Choroid plexus epithelial cell (primary cell): ENCODE measurements around the gene HOMEZ.

Experiments
- DNase-seq: peaks from one replicate; pipeline ENCODE4 v3.0.0-alpha.2; 2010; ENCODE audit warnings: low read depth
- H3K4me3 ChIP-seq: 2 replicates; pipeline ENCODE4 v1.5.1; 2011; ENCODE audit warnings: low read depth, mild to moderate bottlenecking, control low read depth, low read length, moderate library complexity
- TF ChIP-seq, protein P1 (sequence below): conservative IDR thresholded peaks from 2 replicates; pipeline ENCODE4 v1.5.1; 2011; ENCODE audit warnings: low read depth, mild to moderate bottlenecking, control low read depth, inconsistent platforms, low read length, moderate library complexity

The HOMEZ gene

DNA sequence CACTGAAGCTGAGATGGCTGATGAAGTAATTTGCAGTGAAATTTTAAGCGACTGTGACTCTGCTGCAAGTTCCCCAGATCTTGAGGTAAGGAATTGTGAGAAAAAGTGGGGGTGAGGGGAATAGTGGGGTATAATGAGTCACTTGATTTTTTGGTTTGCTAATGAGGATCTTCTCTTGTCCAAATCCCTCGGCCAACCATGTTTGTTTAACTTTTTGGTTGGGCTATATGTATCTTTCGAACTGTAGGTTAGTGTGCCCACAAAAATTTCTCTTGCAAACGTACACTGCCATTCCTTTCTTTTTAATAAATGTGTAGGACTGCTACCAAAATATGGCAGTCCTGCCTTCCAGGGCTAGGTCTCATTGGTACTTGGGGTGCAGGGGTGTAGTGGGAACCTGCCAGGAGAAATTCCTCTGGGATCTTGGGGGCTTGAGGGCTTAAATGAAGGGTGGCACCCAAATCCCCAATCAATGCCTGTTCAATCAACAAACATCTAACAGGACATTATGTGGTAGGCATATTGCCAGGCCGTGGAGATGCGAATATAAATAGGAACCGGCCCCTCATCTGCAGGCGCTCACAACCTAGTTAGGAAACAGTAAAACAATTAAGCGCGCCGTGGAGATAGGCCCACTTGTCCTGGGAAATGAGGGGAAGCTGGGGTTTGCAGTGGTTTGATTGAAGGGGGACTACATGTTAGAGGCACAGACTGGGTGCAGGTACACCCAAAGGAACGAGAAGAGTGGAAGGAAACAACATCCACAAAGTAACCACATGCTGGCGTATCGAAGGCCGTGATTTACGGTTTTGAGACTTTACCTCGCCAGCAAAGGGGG is 34.0 kb upstream of the HOMEZ start:
- TF ChIP-seq, protein P1, sequence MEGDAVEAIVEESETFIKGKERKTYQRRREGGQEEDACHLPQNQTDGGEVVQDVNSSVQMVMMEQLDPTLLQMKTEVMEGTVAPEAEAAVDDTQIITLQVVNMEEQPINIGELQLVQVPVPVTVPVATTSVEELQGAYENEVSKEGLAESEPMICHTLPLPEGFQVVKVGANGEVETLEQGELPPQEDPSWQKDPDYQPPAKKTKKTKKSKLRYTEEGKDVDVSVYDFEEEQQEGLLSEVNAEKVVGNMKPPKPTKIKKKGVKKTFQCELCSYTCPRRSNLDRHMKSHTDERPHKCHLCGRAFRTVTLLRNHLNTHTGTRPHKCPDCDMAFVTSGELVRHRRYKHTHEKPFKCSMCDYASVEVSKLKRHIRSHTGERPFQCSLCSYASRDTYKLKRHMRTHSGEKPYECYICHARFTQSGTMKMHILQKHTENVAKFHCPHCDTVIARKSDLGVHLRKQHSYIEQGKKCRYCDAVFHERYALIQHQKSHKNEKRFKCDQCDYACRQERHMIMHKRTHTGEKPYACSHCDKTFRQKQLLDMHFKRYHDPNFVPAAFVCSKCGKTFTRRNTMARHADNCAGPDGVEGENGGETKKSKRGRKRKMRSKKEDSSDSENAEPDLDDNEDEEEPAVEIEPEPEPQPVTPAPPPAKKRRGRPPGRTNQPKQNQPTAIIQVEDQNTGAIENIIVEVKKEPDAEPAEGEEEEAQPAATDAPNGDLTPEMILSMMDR: no peak
- DNase-seq: no peak
- peak overlapping the region; percentile 50 for H3K4me3 ChIP-seq

DNA sequence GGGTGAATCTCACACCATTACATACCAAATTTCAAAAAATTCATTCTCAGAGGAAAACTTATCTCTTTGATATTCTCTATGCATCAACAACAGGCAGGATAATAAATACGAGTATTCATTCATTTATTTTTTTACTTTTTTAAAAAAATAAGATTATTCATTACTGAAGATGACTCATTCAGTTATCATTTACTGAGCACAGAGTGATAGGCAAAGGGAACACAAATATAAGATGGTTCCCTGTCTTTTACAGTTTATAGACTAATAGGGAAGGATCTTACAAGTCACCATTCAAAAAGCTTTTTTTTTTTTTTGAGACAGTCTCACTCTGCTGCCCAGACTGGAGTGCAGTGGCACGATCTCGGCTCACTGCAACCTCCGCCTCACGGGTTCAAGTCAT is 30.4 kb upstream of the HOMEZ start:
- DNase-seq: no peak
- TF ChIP-seq, protein P1: no peak
- H3K4me3 ChIP-seq: no peak overlapping the region

DNA sequence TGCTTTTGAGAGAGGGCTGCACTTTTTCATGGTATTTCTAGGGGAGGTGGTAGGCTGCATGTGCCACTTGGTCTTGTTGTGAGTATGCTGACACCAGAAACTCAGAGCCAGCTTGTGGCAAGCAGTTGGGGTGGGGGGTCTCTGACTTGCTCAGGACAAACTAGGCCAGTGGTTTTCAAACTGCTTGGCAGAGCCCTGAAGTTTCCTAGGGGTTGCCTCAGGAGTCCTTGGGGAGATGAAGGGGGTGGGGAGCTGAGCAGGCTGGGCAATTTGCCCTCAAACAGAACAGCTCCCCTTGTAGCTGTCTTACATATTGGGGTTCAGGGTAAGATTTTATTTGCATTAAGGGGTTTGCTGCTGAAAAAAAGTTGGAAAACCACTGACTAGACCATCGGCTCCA is 24.6 kb upstream of the HOMEZ start:
- no peak for DNase-seq
- TF ChIP-seq, protein P1: no peak
- H3K4me3 ChIP-seq: no peak overlapping the region

DNA sequence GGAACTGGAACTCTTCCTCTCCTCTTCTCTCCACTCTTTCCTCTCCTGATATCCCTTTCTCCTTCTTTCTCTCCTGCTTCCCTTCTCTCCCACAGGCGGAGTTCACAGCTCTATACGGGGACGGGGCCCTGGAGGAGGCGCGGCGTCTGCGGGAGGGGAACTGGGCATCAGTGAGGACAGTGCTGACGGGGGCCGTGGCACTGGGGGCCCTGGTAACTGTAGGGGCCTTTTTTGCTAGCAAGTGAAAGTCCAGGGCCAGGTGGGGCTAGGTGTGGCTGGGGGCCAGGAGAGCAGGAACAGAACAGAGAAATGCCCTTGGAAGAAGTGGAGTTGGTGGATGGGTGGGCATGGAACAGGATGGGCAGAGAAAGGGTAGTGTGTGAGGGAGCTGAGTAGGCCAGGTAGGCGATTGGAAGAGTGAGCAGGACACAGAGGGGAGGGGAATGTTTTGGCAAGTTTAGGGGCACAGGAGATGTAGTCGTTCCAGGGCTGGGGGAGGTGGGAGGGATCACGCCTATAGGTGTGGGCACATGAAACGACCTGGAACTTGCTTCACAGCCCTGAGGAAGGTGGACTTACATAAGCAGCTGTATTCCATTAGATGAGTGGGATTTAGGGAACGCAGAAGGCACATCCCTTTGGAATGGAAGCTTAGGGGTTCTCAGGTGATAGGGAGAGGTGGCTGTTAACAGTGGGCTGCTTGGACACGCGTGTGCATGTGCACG is 23.0 kb upstream of the HOMEZ start:
- TF ChIP-seq, protein P1: no peak
- peak overlapping the region; percentile 96 for H3K4me3 ChIP-seq
- DNase-seq: no peak

DNA sequence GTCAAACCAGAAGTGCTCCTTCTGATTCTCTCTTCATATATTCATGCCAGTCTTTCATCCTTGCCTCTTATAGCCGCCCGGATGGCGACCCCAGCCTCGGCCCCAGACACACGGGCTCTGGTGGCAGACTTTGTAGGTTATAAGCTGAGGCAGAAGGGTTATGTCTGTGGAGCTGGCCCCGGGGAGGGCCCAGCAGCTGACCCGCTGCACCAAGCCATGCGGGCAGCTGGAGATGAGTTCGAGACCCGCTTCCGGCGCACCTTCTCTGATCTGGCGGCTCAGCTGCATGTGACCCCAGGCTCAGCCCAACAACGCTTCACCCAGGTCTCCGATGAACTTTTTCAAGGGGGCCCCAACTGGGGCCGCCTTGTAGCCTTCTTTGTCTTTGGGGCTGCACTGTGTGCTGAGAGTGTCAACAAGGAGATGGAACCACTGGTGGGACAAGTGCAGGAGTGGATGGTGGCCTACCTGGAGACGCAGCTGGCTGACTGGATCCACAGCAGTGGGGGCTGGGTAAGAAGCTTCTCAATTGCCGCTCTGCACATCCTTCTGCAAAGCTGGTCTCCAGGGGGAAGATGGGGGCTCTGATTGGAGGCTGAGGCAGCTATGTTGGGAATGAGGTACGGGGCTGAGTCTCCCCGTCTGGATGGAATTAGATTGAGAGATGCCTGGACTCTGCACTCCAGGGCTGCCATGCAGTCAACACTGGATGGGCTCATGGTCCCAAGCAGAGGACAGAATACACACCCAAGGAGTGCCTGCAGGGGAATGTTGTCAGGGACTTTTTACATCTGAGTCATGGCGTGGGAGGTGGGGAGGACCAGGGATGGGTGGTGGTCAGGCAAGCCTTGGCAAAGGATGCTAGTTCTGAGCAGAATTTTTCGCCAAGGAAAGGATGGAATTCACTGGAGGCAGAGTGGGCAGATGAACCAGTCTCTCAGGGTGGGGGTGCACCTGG is 22.0 kb upstream of the HOMEZ start:
- peak overlapping the region; percentile 96 for H3K4me3 ChIP-seq
- TF ChIP-seq, protein P1: no peak
- DNase-seq: no peak

DNA sequence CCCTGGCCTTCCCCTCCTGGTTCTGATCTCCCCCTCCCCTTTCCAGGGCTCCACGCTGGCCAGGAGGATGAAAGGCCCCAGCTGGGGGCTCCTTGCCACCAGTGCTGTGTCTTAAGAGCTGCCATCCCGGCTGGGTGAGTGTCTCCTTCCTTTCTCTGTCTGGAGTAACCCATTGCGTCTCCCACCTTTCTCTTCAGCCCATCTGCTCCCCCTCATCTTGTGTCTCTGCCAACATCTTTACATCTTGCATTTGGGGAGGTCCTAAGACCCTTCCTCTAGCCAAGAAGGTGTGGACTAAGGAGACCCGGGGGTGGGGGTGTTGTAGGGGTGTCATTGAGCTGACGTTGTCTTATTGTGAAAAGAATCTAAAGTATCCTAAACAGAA is 21.2 kb upstream of the HOMEZ start:
- H3K4me3 ChIP-seq: peak overlapping the region; percentile 96
- no peak for DNase-seq
- TF ChIP-seq, protein P1: no peak
